H1 (cell line): ENCODE measurements around the gene OR2F1. TPM values are rescaled to one million over a fixed set of nuclear protein-coding genes. Genes with fewer than 3 reads are reported as not detected.

ENCODE experiments used
- CTCF ChIA-PET: fragments of 300-600 bp; sonication (Branson Sonifier 250); formaldehyde crosslinking; loops from one replicate; lab custom pipeline; 2021; ENCODE audit not compliant: partially characterized antibody; lab: Charles Lee
- POLR2A ChIA-PET: fragments of 300-600 bp; sonication (Branson Sonifier 250); formaldehyde crosslinking; loops from one replicate; lab custom pipeline; 2021; ENCODE audit warnings: inconsistent platforms; ENCODE audit not compliant: partially characterized antibody; lab: Charles Lee
- DNase-seq, 2 experiments: peaks; one replicate each; pipeline versions ENCODE4 v3.0.0 to v3.0.0-alpha.2; 2010 to 2022; ENCODE audit warnings: low spot score in 2 of 2, low read depth in 1 of 2, mixed read lengths in 1 of 2
- FAIRE-seq: peaks from 2 replicates; lab custom pipeline; 2011; peaks lifted over from hg19 to GRCh38; lab: Jason Lieb, UNC
- H2AFZ ChIP-seq: 2 replicates; pipeline ENCODE4 v1.8.1; 2012; ENCODE audit warnings: low read length, inconsistent platforms
- H2AK5ac ChIP-seq: 2 replicates; pipeline ENCODE4 v1.6.1; 2013; ENCODE audit warnings: low read depth, low read length
- H2BK120ac ChIP-seq: replicated peaks from 2 replicates; pipeline ENCODE3; 2013; ENCODE audit warnings: low read depth, low read length, inconsistent platforms
- H2BK12ac ChIP-seq: 2 replicates; pipeline ENCODE4 v1.6.1; 2013; ENCODE audit warnings: low read depth, low read length
- H2BK15ac ChIP-seq: 2 replicates; pipeline ENCODE4 v1.6.1; 2013; ENCODE audit warnings: low read length
- H2BK20ac ChIP-seq: 2 replicates; pipeline ENCODE4 v1.6.1; 2013; ENCODE audit warnings: low read length
- H2BK5ac ChIP-seq: 2 replicates; pipeline ENCODE4 v1.6.1; 2013; ENCODE audit warnings: low read depth, low read length
- H3K14ac ChIP-seq: 2 replicates; pipeline ENCODE4 v1.6.1; 2013; ENCODE audit warnings: inconsistent platforms; ENCODE audit not compliant: insufficient read length
- H3K18ac ChIP-seq: 2 replicates; pipeline ENCODE4 v1.6.1; 2013; ENCODE audit warnings: low read length; ENCODE audit errors: extremely low read depth
- H3K23ac ChIP-seq: 2 replicates; pipeline ENCODE4 v1.6.1; 2013; ENCODE audit warnings: inconsistent platforms; ENCODE audit not compliant: insufficient read length
- H3K23me2 ChIP-seq: 2 replicates; pipeline ENCODE4 v1.6.1; 2013; ENCODE audit warnings: low read depth, low read length
- H3K27ac ChIP-seq: 2 replicates; pipeline ENCODE4 v1.6.1; 2011; ENCODE audit warnings: low read depth, low read length, inconsistent platforms
- H3K27me3 ChIP-seq, 4 experiments: replicated peaks in 1 of 4; 1 replicate in 1 of 4; 2 replicates in 3 of 4; pipeline versions ENCODE4 v1.6.1 to v1.8.1; 2011 to 2013; ENCODE audit warnings: low read length in 3 of 4, mild to moderate bottlenecking in 3 of 4, inconsistent platforms in 2 of 4, mixed read lengths in 2 of 4, moderate library complexity in 1 of 4; ENCODE audit not compliant: control insufficient read depth in 3 of 4, insufficient read depth in 3 of 4; ENCODE audit errors: extremely low read depth in 1 of 4
- H3K36me3 ChIP-seq, 4 experiments: 2 replicates each; pipeline versions ENCODE4 v1.6.1 to v1.8.1; 2011 to 2013; ENCODE audit warnings: mild to moderate bottlenecking in 4 of 4, low read length in 3 of 4, moderate library complexity in 2 of 4, control low read depth in 1 of 4, inconsistent platforms in 1 of 4; ENCODE audit not compliant: insufficient read depth in 4 of 4, control insufficient read depth in 2 of 4
- H3K4ac ChIP-seq: replicated peaks from 2 replicates; pipeline ENCODE3; 2013; ENCODE audit warnings: low read length, low read depth, mixed read lengths, inconsistent platforms; ENCODE audit not compliant: insufficient read length
- H3K4me1 ChIP-seq, 4 experiments: replicated peaks in 1 of 4; 1 replicate in 1 of 4; 2 replicates in 3 of 4; pipeline versions ENCODE4 v1.6.1 to v1.8.1; 2011 to 2013; ENCODE audit warnings: low read length in 3 of 4, inconsistent platforms in 2 of 4, mixed read lengths in 1 of 4; ENCODE audit not compliant: insufficient read depth in 4 of 4, control insufficient read depth in 3 of 4
- H3K4me2 ChIP-seq, 2 experiments: 2 replicates each; pipeline versions ENCODE4 v1.6.1 to v1.8.1; 2011 to 2013; ENCODE audit warnings: low read depth in 2 of 2, low read length in 2 of 2, control low read depth in 1 of 2, inconsistent platforms in 1 of 2, mild to moderate bottlenecking in 1 of 2; ENCODE audit not compliant: insufficient read depth in 1 of 2
- H3K4me3 ChIP-seq, 4 experiments: fragments of 200-600, 300-600 bp in 1 of 4; sonication (generic), shearing (Covaris generic), sonication (Bioruptor Twin) in 1 of 4; 2 replicates each; pipeline versions ENCODE4 v1.5.1 to v1.8.1; 2011 to 2016; ENCODE audit warnings: low read length in 4 of 4, low read depth in 3 of 4, control low read depth in 2 of 4, inconsistent platforms in 2 of 4, mild to moderate bottlenecking in 2 of 4, mixed read lengths in 1 of 4, moderate library complexity in 1 of 4; ENCODE audit not compliant: insufficient read depth in 2 of 4; ENCODE audit errors: extremely low read depth in 1 of 4
- H3K56ac ChIP-seq: replicated peaks from 2 replicates; pipeline ENCODE3; 2013; ENCODE audit warnings: low read depth, mild to moderate bottlenecking, mixed read lengths, low read length, inconsistent platforms; ENCODE audit not compliant: insufficient read length
- H3K79me1 ChIP-seq: 2 replicates; pipeline ENCODE4 v1.6.1; 2013; ENCODE audit warnings: low read depth, low read length, control low read depth
- H3K79me2 ChIP-seq, 2 experiments: 2 replicates each; pipeline versions ENCODE4 v1.6.1 to v1.8.1; 2012 to 2013; ENCODE audit warnings: low read length in 2 of 2, mild to moderate bottlenecking in 2 of 2, inconsistent platforms in 1 of 2; ENCODE audit not compliant: insufficient read depth in 2 of 2, control insufficient read depth in 1 of 2
- H3K9ac ChIP-seq, 4 experiments: replicated peaks in 1 of 4; 1 replicate in 1 of 4; 2 replicates in 3 of 4; pipeline versions ENCODE4 v1.6.1 to v1.8.1; 2011 to 2013; ENCODE audit warnings: low read depth in 3 of 4, low read length in 3 of 4, control low read depth in 2 of 4, mild to moderate bottlenecking in 2 of 4, moderate library complexity in 2 of 4, inconsistent platforms in 1 of 4; ENCODE audit errors: extremely low read depth in 1 of 4
- H3K9me3 ChIP-seq, 2 experiments: 2 replicates each; pipeline versions ENCODE4 v1.6.1 to v1.8.1; 2012 to 2013; ENCODE audit warnings: mild to moderate bottlenecking in 2 of 2, moderate library complexity in 2 of 2, control low read depth in 1 of 2, inconsistent platforms in 1 of 2, low read depth in 1 of 2, low read length in 1 of 2, mixed read lengths in 1 of 2; ENCODE audit not compliant: insufficient read depth in 2 of 2
- H4K20me1 ChIP-seq, 2 experiments: replicated peaks in 1 of 2; 2 replicates each; pipeline versions ENCODE3 to v1.8.1; 2011 to 2013; ENCODE audit warnings: inconsistent platforms in 2 of 2, low read length in 2 of 2, mild to moderate bottlenecking in 1 of 2; ENCODE audit not compliant: insufficient read depth in 2 of 2, control insufficient read depth in 1 of 2
- H4K5ac ChIP-seq: 2 replicates; pipeline ENCODE4 v1.6.1; 2013; ENCODE audit warnings: low read length, low read depth, mixed read lengths, inconsistent platforms; ENCODE audit not compliant: insufficient read length
- H4K8ac ChIP-seq: 2 replicates; pipeline ENCODE4 v1.8.0; 2013; ENCODE audit warnings: mild to moderate bottlenecking, moderate library complexity, low read length, inconsistent platforms; ENCODE audit not compliant: insufficient read depth; ENCODE audit errors: extremely low read depth
- H4K91ac ChIP-seq: replicated peaks from 2 replicates; pipeline ENCODE3; 2013; ENCODE audit warnings: low read length, mixed read lengths, inconsistent platforms; ENCODE audit not compliant: insufficient read length
- BCL11A ChIP-seq, 2 experiments: IDR thresholded peaks; one replicate each; pipeline ENCODE4 v1.6.1; 2011; ENCODE audit warnings: low read depth in 2 of 2, low read length in 2 of 2, mild to moderate bottlenecking in 2 of 2
- CEBPB ChIP-seq: IDR thresholded peaks from 2 replicates; pipeline ENCODE4 v1.6.1; 2012; ENCODE audit warnings: low read depth, low read length
- CHD2 ChIP-seq: IDR thresholded peaks from 2 replicates; pipeline ENCODE4 v1.6.1; 2012; ENCODE audit warnings: low read length, improper control_type of control experiment
- KDM1A ChIP-seq: fragments of 200-600, 300-600 bp; sonication (generic); IDR thresholded peaks from 2 replicates; pipeline ENCODE4 v1.7.1; 2016; ENCODE audit warnings: mild to moderate bottlenecking, low read length, borderline replicate concordance
- POLR2A ChIP-seq, 2 experiments: IDR thresholded peaks; 1 replicate in 1 of 2; 2 replicates in 1 of 2; pipeline ENCODE4 v1.6.1; 2011; ENCODE audit warnings: low read depth in 2 of 2, low read length in 2 of 2, mild to moderate bottlenecking in 2 of 2; ENCODE audit errors: control extremely low read depth in 1 of 2
- RXRA ChIP-seq: IDR thresholded peaks from 2 replicates; pipeline ENCODE4 v1.6.1; 2011; ENCODE audit warnings: low read depth, mild to moderate bottlenecking, low read length, moderate library complexity; ENCODE audit not compliant: insufficient read depth
- TCF12 ChIP-seq: IDR thresholded peaks from 2 replicates; pipeline ENCODE4 v1.6.1; 2011; ENCODE audit warnings: low read depth, mild to moderate bottlenecking, low read length
- WGBS, 2 experiments: shearing (Covaris generic) in 1 of 2; methylation state at CpG; one replicate each; pipeline versions ENCODE4 v1.1.6 to v1.1.7; 2013 to 2015; ENCODE audit warnings: low lambda C conversion rate in 2 of 2, mixed read lengths in 2 of 2, inconsistent platforms in 1 of 2, low coverage in 1 of 2, missing lambda C conversion rate in 1 of 2; ENCODE audit not compliant: insufficient replicate concordance in 2 of 2, insufficient coverage in 1 of 2, insufficient read length in 1 of 2; ENCODE audit errors: extremely low coverage in 1 of 2, missing lambda C conversion rate in 1 of 2; 5-methylcytosine and 5-hydroxymethylcytosine counted together
- polyA plus RNA-seq, 7 experiments: library from polyadenylated mRNA; depleted of rRNA in 3 of 7; stranded (reverse) in 5 of 7; unstranded in 2 of 7; fragments of >200 nt in 5 of 7; fragments of 200-250 nt in 2 of 7; gene quantifications; 1 replicate in 5 of 7; 2 replicates in 1 of 7; 4 replicates in 1 of 7; pipeline versions ENCODE4 v1.2.1 to v1.2.3, GENCODE V29; 2011 to 2013; ENCODE audit warnings: missing spikeins in 2 of 7, mixed read lengths in 2 of 7
- total RNA-seq: library from RNA; stranded (reverse); fragmentation: NEBNext Ultra II Directional; extraction: Animal tissue kit (Norgen Biotek cat#: 25700); gene quantifications from 2 replicates; pipeline ENCODE4 v1.2.1, GENCODE V29; 2021

OR2F1 gene
- total and polyA plus RNA-seq, 2 of the 8 experiments (the other 6 are each of a cell fraction or from before 2014, with no cell fraction given), result 0.19 TPM; not detected in 1

DNA sequence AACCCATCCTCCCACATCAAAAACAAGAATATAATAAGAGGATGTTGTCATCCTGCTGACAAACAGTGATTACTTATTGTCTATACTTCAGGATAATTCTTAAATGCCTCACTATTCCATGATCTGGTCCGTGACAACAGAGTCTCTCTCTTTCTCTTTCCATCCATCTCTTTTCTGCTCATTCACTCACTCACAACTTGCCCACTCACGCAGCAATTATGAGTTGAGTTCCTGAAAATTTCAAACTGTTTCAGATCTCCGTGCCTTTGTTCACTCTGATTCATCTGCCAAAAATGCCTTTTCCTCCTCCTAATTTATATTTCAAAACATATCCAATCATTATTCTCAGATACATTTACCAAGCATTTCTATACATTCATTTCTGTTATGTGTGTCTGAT, 46.9 kb downstream of the OR2F1 start:
- Histone ChIP-seq H3K56ac (no peak overlapping the region), H3K27ac (no peak overlapping the region), H3K79me1 (no peaks in the 10 kb centered on the region), H3K9me3 (no peaks in the 10 kb centered on the region), H2AK5ac (no peak overlapping the region), H3K9ac (no peak overlapping the region), H2BK12ac (no peak overlapping the region), H3K4me1 (no peaks in the 10 kb centered on the region), H3K14ac (no peak overlapping the region), H2AFZ (no peak overlapping the region), H2BK20ac (no peak overlapping the region), H3K4me3 (no peak overlapping the region), H2BK5ac (no peak overlapping the region), H3K4ac (no peak overlapping the region), H4K91ac (no peak overlapping the region), H3K27me3 (no peaks in the 10 kb centered on the region), H3K23me2 (no peaks in the 10 kb centered on the region), H2BK120ac (no peak overlapping the region), H4K5ac (no peak overlapping the region), H3K4me2 (no peak overlapping the region), H3K36me3 (no peaks in the 10 kb centered on the region), H2BK15ac (no peak overlapping the region), H4K8ac (no peak overlapping the region), H3K23ac (no peak overlapping the region), H3K18ac (no peak overlapping the region), H4K20me1 (no peaks in the 10 kb centered on the region), H3K79me2 (no peaks in the 10 kb centered on the region)
- no peak for DNase-seq
- TF ChIP-seq KDM1A, result no peak
- TF ChIP-seq RXRA, result no peak
- no peak for TF ChIP-seq TCF12
- TF ChIP-seq POLR2A (IDR thresholded peaks at IDR 0.05; ENCODE audit: control extremely low read depth in 1 of 2, low read depth in 2 of 2, low read length in 2 of 2), result no peak
- no peak for TF ChIP-seq CHD2
- TF ChIP-seq BCL11A (IDR thresholded peaks at IDR 0.05; ENCODE audit: low read depth in 2 of 2, low read length in 2 of 2), result no peak
- no peak for TF ChIP-seq CEBPB
- FAIRE-seq, result no peak
- CTCF ChIA-PET, result interaction anchor here (1.0 kb wide), 1 partner anchor 23 kb away, joined by 3 read pairs; no protein-coding TSS in a partner anchor
- WGBS, 2 experiments, result 87% methylated on average over 3 of the region's 3 CpGs; no CpG with 5 or more reads in 1 of the 2 experiments
- POLR2A ChIA-PET, result no interaction called here
